HG02678 (cell line): Measurements from ENCODE around the gene CANX.
"Not testable (repeated sequence)": the region's sequence is repeated elsewhere in the genome, so short reads cannot be mapped to it uniquely, and the experiment has no call there.

Source experiments
- ATAC-seq: cut with Tn5 transposase; IDR thresholded peaks from one replicate; pipeline ENCODE4 v1.9.1; 2021; ENCODE audit warnings: mild to moderate bottlenecking, moderate library complexity; ENCODE audit not compliant: unreplicated experiment

Gene CANX, protein sequence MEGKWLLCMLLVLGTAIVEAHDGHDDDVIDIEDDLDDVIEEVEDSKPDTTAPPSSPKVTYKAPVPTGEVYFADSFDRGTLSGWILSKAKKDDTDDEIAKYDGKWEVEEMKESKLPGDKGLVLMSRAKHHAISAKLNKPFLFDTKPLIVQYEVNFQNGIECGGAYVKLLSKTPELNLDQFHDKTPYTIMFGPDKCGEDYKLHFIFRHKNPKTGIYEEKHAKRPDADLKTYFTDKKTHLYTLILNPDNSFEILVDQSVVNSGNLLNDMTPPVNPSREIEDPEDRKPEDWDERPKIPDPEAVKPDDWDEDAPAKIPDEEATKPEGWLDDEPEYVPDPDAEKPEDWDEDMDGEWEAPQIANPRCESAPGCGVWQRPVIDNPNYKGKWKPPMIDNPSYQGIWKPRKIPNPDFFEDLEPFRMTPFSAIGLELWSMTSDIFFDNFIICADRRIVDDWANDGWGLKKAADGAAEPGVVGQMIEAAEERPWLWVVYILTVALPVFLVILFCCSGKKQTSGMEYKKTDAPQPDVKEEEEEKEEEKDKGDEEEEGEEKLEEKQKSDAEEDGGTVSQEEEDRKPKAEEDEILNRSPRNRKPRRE

DNA sequence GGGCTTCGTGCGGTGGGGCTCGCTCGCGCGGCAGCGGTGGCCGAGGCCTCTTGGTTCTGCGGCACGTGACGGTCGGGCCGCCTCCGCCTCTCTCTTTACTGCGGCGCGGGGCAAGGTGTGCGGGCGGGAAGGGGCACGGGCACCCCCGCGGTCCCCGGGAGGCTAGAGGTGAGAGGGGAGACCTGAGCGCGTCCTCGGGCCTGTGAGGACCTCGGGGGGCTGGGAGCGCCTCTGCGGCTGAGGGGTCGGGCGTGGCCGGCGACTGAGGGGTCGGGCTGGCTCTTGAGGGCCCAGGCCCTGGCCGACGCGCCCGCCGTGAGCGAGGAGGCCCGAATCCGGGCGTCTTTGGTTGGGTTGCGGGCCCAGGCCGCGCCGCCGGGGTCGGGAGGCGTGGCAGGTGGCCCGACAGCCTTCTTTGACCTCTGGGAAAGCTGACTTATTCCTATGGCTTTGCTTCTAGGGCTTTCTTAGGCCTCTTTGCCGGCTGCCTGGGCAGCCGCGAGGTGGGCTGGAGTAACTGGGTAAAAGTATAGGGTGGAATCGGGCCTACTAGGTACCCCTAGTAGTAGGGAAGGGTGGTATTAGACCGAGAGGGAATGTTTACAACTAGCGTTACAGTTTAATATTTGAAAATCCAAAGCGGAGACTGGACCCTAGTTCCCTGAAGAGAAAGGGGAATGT, at the start of gene CANX:
CANX (plus strand) TSS at position 33 of the 681 bp plus-strand sequence. CDS start 6,715 bp downstream, outside the sequence.
- ATAC-seq, result peak; percentile 12

- ATAC-seq, result not testable (repeated sequence)
These were observed 49.5 kb upstream of the CANX start for GRCh38 chr5:179649166-179649703.

GRCh38 chr5:179650245-179650644, 48.5 kb upstream of the CANX start:
- ATAC-seq, result not testable (repeated sequence)

DNA sequence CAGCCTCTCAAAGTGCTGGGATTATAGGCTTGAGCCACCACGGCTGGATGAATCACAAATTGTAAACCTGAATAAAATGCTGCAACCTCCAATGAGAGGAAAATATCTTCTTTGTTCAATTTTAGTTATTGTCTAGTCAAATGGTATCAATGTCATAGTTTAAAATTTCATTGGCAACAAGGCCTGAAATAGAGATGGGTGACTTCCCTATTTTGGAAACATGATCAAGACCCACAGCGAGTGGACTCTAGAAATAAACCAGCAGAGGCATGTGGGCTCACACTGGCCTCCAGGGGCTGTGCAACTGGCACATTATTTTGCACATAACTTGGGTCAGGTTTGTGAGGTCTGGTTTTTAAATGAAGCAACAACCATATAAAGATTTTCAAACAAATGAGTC, 45.6 kb upstream of the CANX start:
- not testable (repeated sequence) for ATAC-seq

- peak; percentile 91 for ATAC-seq
These were observed 41.2 kb upstream of the CANX start for GRCh38 chr5:179657302-179658178.

- peak; percentile 64 for ATAC-seq
These were observed 40.4 kb upstream of the CANX start for GRCh38 chr5:179658179-179658856.

GRCh38 chr5:179661647-179662046, 37.1 kb upstream of the CANX start:
- not testable (repeated sequence) for ATAC-seq

- no peak for ATAC-seq
These were observed 30.4 kb upstream of the CANX start for GRCh38 chr5:179668391-179668790.

- ATAC-seq, result peak; percentile 92
These were observed 20.3 kb upstream of the CANX start for GRCh38 chr5:179678223-179679013.

DNA sequence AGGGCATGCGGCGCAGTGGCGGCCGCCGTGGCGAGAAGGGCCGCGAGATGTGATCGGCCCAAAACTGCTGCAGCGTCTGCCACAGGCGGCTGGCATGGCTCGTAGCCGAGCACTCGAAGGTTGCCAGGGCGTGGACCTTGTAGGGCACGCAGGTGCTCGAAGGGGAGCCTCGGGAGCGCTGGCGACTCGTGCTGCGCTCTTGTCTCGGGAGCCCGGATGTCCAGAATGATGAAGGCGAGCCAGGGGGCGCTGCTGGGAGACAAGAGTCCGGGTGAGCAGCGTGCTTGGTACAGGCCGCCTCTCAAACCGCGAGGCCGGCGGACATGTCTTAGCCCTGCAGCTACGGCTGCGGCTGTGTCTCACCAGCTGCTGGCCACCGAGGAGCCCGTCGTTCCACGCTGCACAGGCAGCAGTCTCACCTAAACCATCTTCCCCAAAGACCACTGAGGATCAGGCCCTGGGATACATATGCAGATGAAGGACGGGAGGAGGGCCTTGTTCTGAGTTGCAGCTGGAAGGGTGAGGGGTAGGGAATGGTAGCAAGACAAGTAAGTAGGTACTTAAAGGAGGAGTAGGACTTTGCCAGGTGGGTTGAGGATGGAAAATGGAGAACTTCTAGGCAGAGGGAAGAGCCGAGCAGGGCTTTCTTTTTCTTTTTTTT, 19.6 kb upstream of the CANX start:
- ATAC-seq, result peak; percentile 21

DNA sequence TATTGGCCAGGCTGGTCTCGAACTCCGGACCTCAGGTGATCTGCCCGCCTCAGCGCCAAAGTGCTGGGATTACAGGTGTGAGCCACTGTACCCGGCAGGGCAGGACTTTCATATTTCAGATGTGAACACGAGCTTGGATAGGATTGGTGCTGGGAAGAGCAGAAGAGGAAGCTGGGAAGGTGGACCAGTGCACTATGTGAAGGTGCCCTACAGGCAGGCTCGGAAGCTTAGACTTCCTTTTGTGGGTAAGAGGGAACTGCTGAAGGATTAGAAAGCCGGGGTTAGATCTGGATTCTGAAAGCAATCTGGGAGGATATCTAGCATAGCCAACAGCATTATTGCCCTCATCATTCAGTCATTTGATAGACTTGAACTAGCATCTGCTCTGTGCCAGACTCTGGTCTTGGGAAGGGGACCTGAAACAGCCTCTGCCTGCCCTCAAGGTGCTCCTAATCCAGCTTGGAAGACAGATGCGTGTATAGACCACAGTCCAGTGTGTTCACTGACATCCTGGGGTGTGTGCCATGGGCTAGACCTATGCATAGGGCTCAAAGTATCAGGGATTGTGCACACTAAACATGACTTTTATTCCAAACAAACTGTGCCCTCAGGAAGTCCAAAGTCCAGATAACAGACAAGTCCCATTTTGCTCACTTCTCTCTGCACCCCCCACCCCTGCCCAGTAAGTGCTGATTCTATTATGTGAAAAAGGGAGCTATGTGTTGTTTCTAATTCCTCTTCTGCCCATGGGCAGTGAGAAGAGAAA, 18.6 kb upstream of the CANX start:
- no peak for ATAC-seq

GRCh38 chr5:179680780-179681401, 17.9 kb upstream of the CANX start, which contains the start of gene CBY3:
TSS of gene CBY3 (minus strand) at chr5:179681034. CDS start at chr5:179680918, 116 bp downstream.
- ATAC-seq, result no peak

- ATAC-seq, result not testable (repeated sequence)
These were observed 9.6 kb upstream of the CANX start for GRCh38 chr5:179689212-179689611.

GRCh38 chr5:179694561-179694960, 4.2 kb upstream of the CANX start:
- ATAC-seq, result no peak

DNA sequence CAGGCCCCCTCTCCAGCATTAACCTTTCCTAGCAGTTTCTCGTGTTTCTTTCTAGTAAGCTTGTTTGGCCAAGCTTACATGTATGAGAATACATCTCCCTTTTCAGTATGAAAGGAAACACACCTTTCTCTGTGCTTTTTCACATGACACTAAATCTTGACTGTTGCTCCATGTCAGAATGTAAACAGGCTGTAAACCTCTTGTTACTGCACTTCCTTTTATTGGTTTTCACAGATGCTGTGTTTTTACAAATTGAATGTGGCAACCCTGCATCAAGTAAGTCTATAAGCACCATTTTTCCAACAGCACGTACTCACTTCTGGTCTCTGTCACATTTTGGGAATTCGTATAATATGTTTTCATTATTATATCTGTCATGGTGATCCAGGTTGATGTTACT, 2.2 kb upstream of the CANX start:
- ATAC-seq, result no peak

DNA sequence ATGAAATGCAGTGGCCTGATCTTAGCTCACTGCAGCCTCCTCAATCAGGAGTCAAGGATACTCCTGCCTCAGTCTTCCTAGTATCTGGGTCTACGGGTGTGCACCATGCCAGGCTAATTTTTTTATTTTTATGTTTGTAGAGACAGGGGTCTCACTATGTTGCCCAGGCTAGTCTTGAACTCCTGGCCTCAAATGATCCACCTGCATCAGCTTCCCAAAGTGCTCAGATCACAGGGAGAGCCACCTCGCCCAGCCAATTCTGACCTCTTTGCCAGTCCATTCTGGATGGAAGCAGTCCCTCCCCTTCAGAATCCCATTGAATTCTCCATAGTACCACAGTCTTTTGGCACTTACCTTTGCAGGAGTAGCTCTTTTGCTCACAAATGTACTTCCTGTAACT, 1.7 kb upstream of the CANX start:
- ATAC-seq, result no peak

- ATAC-seq, result not testable (repeated sequence)
These were observed 1.2 kb upstream of the CANX start for GRCh38 chr5:179697543-179697942.
